ENCODE measurements around the gene LARP4B. TPM values are rescaled to one million over a fixed set of nuclear protein-coding genes. Genes with fewer than 3 reads are reported as not detected.

Gene LARP4B
- total RNA-seq, 5 donors from 2014 or later (not counting 1 experiment from before 2014, with no cell fraction given): 77.2 to 108 (median 94.0) TPM

DNA sequence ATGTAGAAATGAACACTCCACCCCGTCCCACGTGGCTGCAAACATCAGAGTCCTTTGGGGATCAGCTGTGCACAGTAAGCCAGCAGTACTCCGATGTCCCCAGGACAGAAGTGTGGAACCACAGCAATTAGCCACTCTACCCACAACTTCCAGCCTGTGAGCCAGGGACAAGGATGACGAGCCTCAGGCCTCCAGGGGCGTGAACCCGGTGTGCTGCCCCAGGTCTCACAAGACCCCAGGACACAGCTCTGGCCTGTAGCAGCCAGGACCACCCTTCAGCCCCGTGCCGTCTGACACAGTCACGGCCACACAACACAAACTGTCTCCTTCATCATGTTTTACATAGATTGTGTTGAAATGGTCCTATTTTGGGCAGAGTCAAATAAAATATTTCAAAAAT lies 129.0 kb downstream of the LARP4B start:
- H3K27ac Mint-ChIP-seq: no peak overlapping the region

GRCh38 chr10:797179-797578 lies 134.3 kb downstream of the LARP4B start:
- H3K4me3 Mint-ChIP-seq: no peak overlapping the region

More for the DNA sequence above, 129.0 kb downstream of the LARP4B start:
- DNase-seq (no peak), ATAC-seq (replicated peaks in 1 of 4) (no peak)
- H3K9me3 ChIP-seq: no peaks in the 10 kb centered on the region
- WGBS (ENCODE audit: insufficient coverage): 71% methylated on average over 5 of the region's 9 CpGs
- H3K27ac ChIP-seq (ENCODE audit: low read length): no peak overlapping the region
- Mint-ChIP-seq H3K4me3 (no peak overlapping the region), H3K9me3 (peaks cover 9 to 17% (median 17%) of the 10 kb centered on the region in 3 donors), H3K4me1 (peaks cover 5 to 9% (median 5%) of the 10 kb centered on the region in 3 donors), H3K36me3 (peaks cover 30% of the 10 kb centered on the region), H3K27me3 (no peaks in the 10 kb centered on the region)
- peaks cover 0 to 10% of the 10 kb centered on the region in 2 experiments for H3K4me1 ChIP-seq (ENCODE audit: control insufficient read depth in 1 of 2, extremely low read depth in 1 of 2, insufficient read depth in 2 of 2, low read length in 2 of 2)
- CTCF ChIA-PET: no interaction called here
- peaks cover 3 to 9% of the 10 kb centered on the region in 2 donors for H3K36me3 ChIP-seq (ENCODE audit: control insufficient read depth in 2 of 2, extremely low read depth in 1 of 2, insufficient read depth in 1 of 2, low read length in 1 of 2)
- no peaks in the 10 kb centered on the region for H3K27me3 ChIP-seq (replicated peaks in 1 of 2; ENCODE audit: control insufficient read depth in 2 of 2, extremely low read depth in 1 of 2, insufficient read depth in 2 of 2, low read length in 1 of 2)
- POLR2A ChIA-PET: no interaction called here
- no peak overlapping the region for H3K4me3 ChIP-seq (ENCODE audit: control insufficient read depth in 1 of 2, extremely low read depth in 1 of 2, low read length in 1 of 2)

DNA sequence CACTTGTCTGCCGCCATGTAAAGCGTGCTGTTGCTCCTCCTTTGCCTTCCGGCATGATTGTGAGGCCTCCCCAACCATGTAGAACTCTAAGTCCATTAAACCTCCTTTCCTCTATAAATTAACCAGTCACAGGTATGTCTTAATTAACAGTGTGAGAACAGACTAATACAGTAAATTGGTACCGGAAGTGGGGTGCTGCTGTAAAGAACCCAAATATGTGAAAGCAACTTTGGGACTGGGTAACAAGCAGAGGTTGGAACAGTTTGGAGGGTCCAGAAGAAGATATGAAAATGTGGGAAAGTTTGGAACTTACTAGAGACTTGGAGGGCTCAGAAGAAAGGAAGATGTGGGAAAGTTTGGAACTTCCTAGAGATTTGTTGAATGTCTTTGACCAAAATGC lies 135.3 kb downstream of the LARP4B start:
- Histone ChIP-seq H3K4me3 (ENCODE audit: control insufficient read depth in 1 of 2, extremely low read depth in 1 of 2, low read length in 1 of 2) (no peak overlapping the region), H3K9me3 (no peaks in the 10 kb centered on the region), H3K36me3 (ENCODE audit: control insufficient read depth in 2 of 2, extremely low read depth in 1 of 2, insufficient read depth in 1 of 2, low read length in 1 of 2) (peaks cover 0 to 3% of the 10 kb centered on the region in 2 donors), H3K27me3 (replicated peaks in 1 of 2; ENCODE audit: control insufficient read depth in 2 of 2, extremely low read depth in 1 of 2, insufficient read depth in 2 of 2, low read length in 1 of 2) (no peaks in the 10 kb centered on the region), H3K4me1 (ENCODE audit: control insufficient read depth in 1 of 2, extremely low read depth in 1 of 2, insufficient read depth in 2 of 2, low read length in 2 of 2) (no peaks in the 10 kb centered on the region), H3K27ac (ENCODE audit: low read length) (no peak overlapping the region)
- Mint-ChIP-seq H3K27ac (no peak overlapping the region), H3K9me3 (peaks cover 15 to 36% (median 35%) of the 10 kb centered on the region in 3 donors), H3K4me3 (no peak overlapping the region), H3K4me1 (no peaks in the 10 kb centered on the region), H3K36me3 (peaks cover 28% of the 10 kb centered on the region), H3K27me3 (no peaks in the 10 kb centered on the region)
- WGBS (ENCODE audit: insufficient coverage): 100% methylated on average over 1 of the region's 4 CpGs
- CTCF ChIA-PET: no interaction called here
- ATAC-seq (replicated peaks in 1 of 4): no peak
- POLR2A ChIA-PET: no interaction called here
- no peak for DNase-seq

More at GRCh38 chr10:797179-797578, 134.3 kb downstream of the LARP4B start:
- Histone ChIP-seq H3K27me3 (replicated peaks in 1 of 2; ENCODE audit: control insufficient read depth in 2 of 2, extremely low read depth in 1 of 2, insufficient read depth in 2 of 2, low read length in 1 of 2) (no peaks in the 10 kb centered on the region), H3K36me3 (ENCODE audit: control insufficient read depth in 2 of 2, extremely low read depth in 1 of 2, insufficient read depth in 1 of 2, low read length in 1 of 2) (peaks cover 0 to 3% of the 10 kb centered on the region in 2 donors), H3K27ac (ENCODE audit: low read length) (no peak overlapping the region), H3K4me3 (ENCODE audit: control insufficient read depth in 1 of 2, extremely low read depth in 1 of 2, low read length in 1 of 2) (no peak overlapping the region), H3K9me3 (no peaks in the 10 kb centered on the region), H3K4me1 (ENCODE audit: control insufficient read depth in 1 of 2, extremely low read depth in 1 of 2, insufficient read depth in 2 of 2, low read length in 2 of 2) (no peaks in the 10 kb centered on the region)
- Mint-ChIP-seq H3K27ac (no peak overlapping the region), H3K4me1 (no peaks in the 10 kb centered on the region), H3K36me3 (peaks cover 28% of the 10 kb centered on the region), H3K27me3 (no peaks in the 10 kb centered on the region), H3K9me3 (peaks cover 15 to 36% (median 35%) of the 10 kb centered on the region in 3 donors)
- CTCF ChIA-PET: no interaction called here
- DNase-seq: no peak
- ATAC-seq (replicated peaks in 1 of 4): no peak
- POLR2A ChIA-PET: no interaction called here
- WGBS (ENCODE audit: insufficient coverage): no CpG with 5 or more reads among the region's 1 CpG

GRCh38 chr10:794382-794956 lies 137.0 kb downstream of the LARP4B start:
- Mint-ChIP-seq H3K27me3 (no peaks in the 10 kb centered on the region), H3K4me3 (no peak overlapping the region), H3K27ac (no peak overlapping the region), H3K36me3 (peaks cover 28% of the 10 kb centered on the region), H3K9me3 (peaks cover 15 to 33% (median 30%) of the 10 kb centered on the region in 3 donors), H3K4me1 (no peaks in the 10 kb centered on the region)
- Histone ChIP-seq H3K9me3 (no peaks in the 10 kb centered on the region), H3K4me1 (ENCODE audit: control insufficient read depth in 1 of 2, extremely low read depth in 1 of 2, insufficient read depth in 2 of 2, low read length in 2 of 2) (peaks cover 0 to under 1% of the 10 kb centered on the region in 2 experiments), H3K27me3 (replicated peaks in 1 of 2; ENCODE audit: control insufficient read depth in 2 of 2, extremely low read depth in 1 of 2, insufficient read depth in 2 of 2, low read length in 1 of 2) (peaks cover 0 to 3% of the 10 kb centered on the region in 2 experiments), H3K36me3 (ENCODE audit: control insufficient read depth in 2 of 2, extremely low read depth in 1 of 2, insufficient read depth in 1 of 2, low read length in 1 of 2) (peaks cover 0 to 3% of the 10 kb centered on the region in 2 donors), H3K27ac (ENCODE audit: low read length) (no peak overlapping the region), H3K4me3 (ENCODE audit: control insufficient read depth in 1 of 2, extremely low read depth in 1 of 2, low read length in 1 of 2) (no peak overlapping the region)
- ATAC-seq (replicated peaks in 1 of 4) (no peak), DNase-seq (peak in 1 of 35 experiments; percentile 8)
- ChIA-PET POLR2A (no interaction called here), CTCF (no interaction called here)
- WGBS (ENCODE audit: insufficient coverage): 85% methylated on average over 4 of the region's 7 CpGs

GRCh38 chr10:792792-793100 lies 138.8 kb downstream of the LARP4B start:
- WGBS (ENCODE audit: insufficient coverage): 92% methylated on average over 2 of the region's 3 CpGs
- DNase-seq (no peak), ATAC-seq (replicated peaks in 1 of 4) (no peak)
- Mint-ChIP-seq H3K9me3 (peaks cover 6 to 21% (median 19%) of the 10 kb centered on the region in 3 donors), H3K27me3 (peaks cover 0 to under 1% of the 10 kb centered on the region in 2 donors), H3K4me1 (peaks cover 0 to 2% (median 0%) of the 10 kb centered on the region in 3 donors), H3K27ac (no peak overlapping the region), H3K36me3 (peaks cover 14% of the 10 kb centered on the region), H3K4me3 (no peak overlapping the region)
- POLR2A ChIA-PET: no interaction called here
- no peak overlapping the region for H3K4me3 ChIP-seq (ENCODE audit: control insufficient read depth in 1 of 2, extremely low read depth in 1 of 2, low read length in 1 of 2)
- no peaks in the 10 kb centered on the region for H3K36me3 ChIP-seq (ENCODE audit: control insufficient read depth in 2 of 2, extremely low read depth in 1 of 2, insufficient read depth in 1 of 2, low read length in 1 of 2)
- peaks cover 0 to 10% of the 10 kb centered on the region in 2 experiments for H3K27me3 ChIP-seq (replicated peaks in 1 of 2; ENCODE audit: control insufficient read depth in 2 of 2, extremely low read depth in 1 of 2, insufficient read depth in 2 of 2, low read length in 1 of 2)
- CTCF ChIA-PET: no interaction called here
- H3K9me3 ChIP-seq: no peaks in the 10 kb centered on the region
- H3K4me1 ChIP-seq (ENCODE audit: control insufficient read depth in 1 of 2, extremely low read depth in 1 of 2, insufficient read depth in 2 of 2, low read length in 2 of 2): peaks cover 0 to 9% of the 10 kb centered on the region in 2 experiments
- no peak overlapping the region for H3K27ac ChIP-seq (ENCODE audit: low read length)

DNA sequence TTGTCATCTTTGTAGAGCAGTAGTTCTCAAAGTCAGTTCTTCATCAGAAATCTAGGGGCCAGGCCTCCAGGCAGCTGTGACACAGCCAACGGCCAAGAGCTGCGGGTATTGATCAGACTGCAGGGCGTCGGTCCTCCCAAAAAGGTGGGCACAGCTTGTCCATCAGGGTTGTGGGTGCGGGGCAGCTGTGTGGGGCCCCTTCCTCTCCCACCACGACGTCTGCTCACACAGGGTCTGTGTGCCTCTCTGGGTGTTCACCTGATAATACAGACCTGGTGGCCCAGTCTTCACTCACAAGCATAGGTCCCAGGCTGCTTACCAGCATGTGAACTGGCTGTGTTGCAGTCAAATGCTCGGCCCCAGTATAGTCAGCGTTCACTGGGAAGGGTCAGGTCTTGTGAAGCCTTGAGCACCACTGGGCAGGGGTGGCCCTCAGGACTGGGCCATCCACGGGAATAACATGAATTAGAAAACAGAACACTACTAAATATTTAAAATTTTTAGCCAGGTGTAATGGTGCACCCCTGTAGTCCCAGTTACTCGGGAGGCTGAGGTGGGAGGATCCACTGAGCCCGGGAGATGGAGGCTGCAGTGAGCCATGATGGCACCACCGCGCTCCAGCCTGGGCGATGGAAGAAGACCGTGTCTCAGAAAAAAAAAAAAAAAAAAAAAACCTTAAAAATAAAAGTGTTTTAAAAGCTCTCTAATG lies 139.3 kb downstream of the LARP4B start:
- H3K4me1 ChIP-seq (ENCODE audit: control insufficient read depth in 1 of 2, extremely low read depth in 1 of 2, insufficient read depth in 2 of 2, low read length in 2 of 2): peaks cover 0 to 9% of the 10 kb centered on the region in 2 experiments
- no peaks in the 10 kb centered on the region for H3K9me3 ChIP-seq
- H3K27ac Mint-ChIP-seq: no peak overlapping the region
- H3K36me3 Mint-ChIP-seq: peaks cover 10% of the 10 kb centered on the region
- H3K27ac ChIP-seq (ENCODE audit: low read length): no peak overlapping the region
- 98% methylated on average over 7 of the region's 16 CpGs for WGBS (ENCODE audit: insufficient coverage)
- H3K4me3 Mint-ChIP-seq: no peak overlapping the region
- peaks cover 0 to 2% (median 0%) of the 10 kb centered on the region in 3 donors for H3K4me1 Mint-ChIP-seq
- no peak overlapping the region for H3K4me3 ChIP-seq (ENCODE audit: control insufficient read depth in 1 of 2, extremely low read depth in 1 of 2, low read length in 1 of 2)
- ChIA-PET POLR2A (no interaction called here), CTCF (no interaction called here)
- DNase-seq (peak in 1 of 35 experiments; percentile 16), ATAC-seq (replicated peaks in 1 of 4) (no peak)
- H3K36me3 ChIP-seq (ENCODE audit: control insufficient read depth in 2 of 2, extremely low read depth in 1 of 2, insufficient read depth in 1 of 2, low read length in 1 of 2): no peaks in the 10 kb centered on the region
- H3K27me3 ChIP-seq (replicated peaks in 1 of 2; ENCODE audit: control insufficient read depth in 2 of 2, extremely low read depth in 1 of 2, insufficient read depth in 2 of 2, low read length in 1 of 2): peaks cover 0 to 10% of the 10 kb centered on the region in 2 experiments
- peaks cover 6 to 17% (median 16%) of the 10 kb centered on the region in 3 donors for H3K9me3 Mint-ChIP-seq
- peaks cover 0 to 3% of the 10 kb centered on the region in 2 donors for H3K27me3 Mint-ChIP-seq

All from T-cell (primary cell).